ENCODE results near the gene SETD4. TPM values are rescaled to one million over a fixed set of nuclear protein-coding genes. Genes with fewer than 3 reads are reported as not detected.

Gene SETD4
- total and polyA plus RNA-seq, 4 donors: 2.9 to 12.0 (median 6.8) TPM

DNA sequence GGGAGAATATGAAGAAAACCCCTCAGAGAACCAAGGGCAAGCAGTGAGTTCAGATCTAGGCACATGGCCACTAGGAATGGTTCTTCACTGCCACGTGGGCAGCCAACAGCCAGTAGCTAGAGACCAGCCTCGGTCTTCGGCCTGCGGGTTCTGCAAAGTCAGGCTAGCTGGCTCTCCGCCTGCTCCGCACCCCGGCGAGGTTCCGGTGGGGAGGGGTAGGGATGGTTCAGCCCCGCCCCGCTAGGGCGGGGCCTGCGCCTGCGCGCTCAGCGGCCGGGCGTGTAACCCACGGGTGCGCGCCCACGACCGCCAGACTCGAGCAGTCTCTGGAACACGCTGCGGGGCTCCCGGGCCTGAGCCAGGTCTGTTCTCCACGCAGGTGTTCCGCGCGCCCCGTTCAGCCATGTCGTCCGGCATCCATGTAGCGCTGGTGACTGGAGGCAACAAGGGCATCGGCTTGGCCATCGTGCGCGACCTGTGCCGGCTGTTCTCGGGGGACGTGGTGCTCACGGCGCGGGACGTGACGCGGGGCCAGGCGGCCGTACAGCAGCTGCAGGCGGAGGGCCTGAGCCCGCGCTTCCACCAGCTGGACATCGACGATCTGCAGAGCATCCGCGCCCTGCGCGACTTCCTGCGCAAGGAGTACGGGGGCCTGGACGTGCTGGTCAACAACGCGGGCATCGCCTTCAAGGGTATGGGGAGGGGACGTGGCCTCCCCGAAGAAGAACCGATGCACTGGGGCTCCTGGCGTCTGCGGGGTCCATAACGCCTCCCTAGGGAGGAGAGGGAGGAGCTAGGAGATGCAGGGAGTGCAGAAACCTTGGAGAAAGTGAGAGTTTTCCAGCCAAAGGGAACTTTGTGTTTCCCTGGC, 9.6 kb upstream of the SETD4 start, which contains the start of gene CBR1:
Gene CBR1 (plus strand): TSS at position 312 of the 871 bp plus-strand sequence. CDS start 92 bp downstream, at position 404.
- peak within 1 kb of the TSS; percentile 89 to 90 for H3K27ac ChIP-seq (ENCODE audit: low read depth in 1 of 2, low read length in 2 of 2)
- DNase-seq (ENCODE audit: low spot score): peak; percentile 93

DNA sequence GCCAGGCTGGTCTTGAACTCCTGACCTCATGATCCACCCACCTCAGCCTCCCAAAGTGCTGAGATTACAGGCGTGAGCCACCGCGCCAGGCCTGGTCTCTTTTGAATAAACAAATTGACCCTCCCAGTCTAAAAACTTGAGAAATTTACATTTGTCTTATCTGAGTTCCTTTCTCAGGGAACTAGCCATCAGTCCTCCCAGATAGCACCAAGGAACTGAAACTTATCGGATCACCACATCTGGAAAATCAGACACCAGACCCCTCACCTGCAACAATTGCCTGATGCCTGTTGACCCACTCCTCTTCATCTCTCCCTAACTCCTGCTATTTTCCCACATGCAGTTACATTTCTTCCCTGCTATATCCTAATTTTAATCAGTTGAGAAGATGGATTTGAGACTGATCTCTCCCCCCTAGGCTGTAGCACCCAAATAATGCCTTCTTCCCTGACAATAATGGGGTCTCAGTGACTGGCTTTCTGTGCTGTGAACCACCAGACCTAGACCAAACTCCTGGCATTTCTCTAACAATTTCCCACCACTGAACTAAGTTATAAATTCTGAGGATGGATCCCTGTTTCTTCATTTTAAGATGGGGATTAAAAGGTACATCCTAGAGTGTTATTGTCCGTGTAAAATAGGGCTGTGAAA, 8.5 kb upstream of the SETD4 start:
- H3K27me3 ChIP-seq (ENCODE audit: control insufficient read depth in 4 of 4, insufficient read depth in 4 of 4, low read length in 3 of 4): no peaks in the 10 kb centered on the region
- H3K4me1 ChIP-seq (ENCODE audit: control insufficient read depth in 4 of 4, insufficient read depth in 4 of 4, low read length in 3 of 4): peaks cover 8 to 64% (median 49%) of the 10 kb centered on the region in 4 donors
- no peak overlapping the region for H3K4me3 ChIP-seq (ENCODE audit: low read depth in 1 of 3, low read length in 3 of 3)
- DNase-seq (ENCODE audit: low spot score): no peak
- no peak overlapping the region for H3K9ac ChIP-seq (ENCODE audit: low read depth in 1 of 2, low read length in 2 of 2)
- peak overlapping the region in 1 of 2 donors; percentile 89 for H3K27ac ChIP-seq (ENCODE audit: low read depth in 1 of 2, low read length in 2 of 2)
- H3K9me3 ChIP-seq (ENCODE audit: control insufficient read depth in 4 of 4, low read length in 3 of 4): peaks cover 0 to 4% (median 0%) of the 10 kb centered on the region in 4 donors
- no peak for TF ChIP-seq TAF1 (conservative IDR thresholded peaks at IDR 0.05)
- TF ChIP-seq, protein P1, sequence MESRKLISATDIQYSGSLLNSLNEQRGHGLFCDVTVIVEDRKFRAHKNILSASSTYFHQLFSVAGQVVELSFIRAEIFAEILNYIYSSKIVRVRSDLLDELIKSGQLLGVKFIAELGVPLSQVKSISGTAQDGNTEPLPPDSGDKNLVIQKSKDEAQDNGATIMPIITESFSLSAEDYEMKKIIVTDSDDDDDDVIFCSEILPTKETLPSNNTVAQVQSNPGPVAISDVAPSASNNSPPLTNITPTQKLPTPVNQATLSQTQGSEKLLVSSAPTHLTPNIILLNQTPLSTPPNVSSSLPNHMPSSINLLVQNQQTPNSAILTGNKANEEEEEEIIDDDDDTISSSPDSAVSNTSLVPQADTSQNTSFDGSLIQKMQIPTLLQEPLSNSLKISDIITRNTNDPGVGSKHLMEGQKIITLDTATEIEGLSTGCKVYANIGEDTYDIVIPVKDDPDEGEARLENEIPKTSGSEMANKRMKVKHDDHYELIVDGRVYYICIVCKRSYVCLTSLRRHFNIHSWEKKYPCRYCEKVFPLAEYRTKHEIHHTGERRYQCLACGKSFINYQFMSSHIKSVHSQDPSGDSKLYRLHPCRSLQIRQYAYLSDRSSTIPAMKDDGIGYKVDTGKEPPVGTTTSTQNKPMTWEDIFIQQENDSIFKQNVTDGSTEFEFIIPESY (IDR thresholded peaks at IDR 0.05): no peak
- no peak for TF ChIP-seq EGR1 (IDR thresholded peaks at IDR 0.05; ENCODE audit: low read depth in 2 of 2)
- no peak for TF ChIP-seq RAD21 (IDR thresholded peaks at IDR 0.05)
- TF ChIP-seq SP1 (IDR thresholded peaks at IDR 0.05): no peak
- TF ChIP-seq NR2F2 (IDR thresholded peaks at IDR 0.05): no peak
- TF ChIP-seq HNF4G (IDR thresholded peaks at IDR 0.05): no peak
- TF ChIP-seq, protein P2, sequence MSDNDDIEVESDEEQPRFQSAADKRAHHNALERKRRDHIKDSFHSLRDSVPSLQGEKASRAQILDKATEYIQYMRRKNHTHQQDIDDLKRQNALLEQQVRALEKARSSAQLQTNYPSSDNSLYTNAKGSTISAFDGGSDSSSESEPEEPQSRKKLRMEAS (IDR thresholded peaks at IDR 0.05): no peak
- TF ChIP-seq FOXA1 (IDR thresholded peaks at IDR 0.05): no peak
- 99% methylated on average over 5 of the region's 5 CpGs for WGBS
- peaks cover 0 to 7% (median 6%) of the 10 kb centered on the region in 4 donors for H3K36me3 ChIP-seq (ENCODE audit: control insufficient read depth in 4 of 4, insufficient read depth in 3 of 4, low read depth in 1 of 4, low read length in 3 of 4)

More for the DNA sequence above, 9.6 kb upstream of the SETD4 start, which contains the start of gene CBR1:
- Histone ChIP-seq H3K4me3 (ENCODE audit: low read depth in 1 of 3, low read length in 3 of 3) (peak within 1 kb of the TSS; percentile 86 to 92 (median 92)), H3K9ac (ENCODE audit: low read depth in 1 of 2, low read length in 2 of 2) (peak within 1 kb of the TSS; percentile 63 to 75), H3K27me3 (ENCODE audit: control insufficient read depth in 4 of 4, insufficient read depth in 4 of 4, low read length in 3 of 4) (no peaks in the 10 kb centered on the region), H3K4me1 (ENCODE audit: control insufficient read depth in 4 of 4, insufficient read depth in 4 of 4, low read length in 3 of 4) (peaks cover 8 to 61% (median 47%) of the 10 kb centered on the region in 4 donors), H3K9me3 (ENCODE audit: control insufficient read depth in 4 of 4, low read length in 3 of 4) (peaks cover 0 to 4% (median 0%) of the 10 kb centered on the region in 4 donors), H3K36me3 (ENCODE audit: control insufficient read depth in 4 of 4, insufficient read depth in 3 of 4, low read depth in 1 of 4, low read length in 3 of 4) (peaks cover 0 to 7% (median 6%) of the 10 kb centered on the region in 4 donors)
- TF ChIP-seq, protein P2 (IDR thresholded peaks at IDR 0.05): peak; percentile 95
- peak; percentile 65 for TF ChIP-seq YY1 (IDR thresholded peaks at IDR 0.05)
- TF ChIP-seq EGR1 (IDR thresholded peaks at IDR 0.05; ENCODE audit: low read depth in 2 of 2): no peak
- TF ChIP-seq NR2F2 (IDR thresholded peaks at IDR 0.05): no peak
- TF ChIP-seq, protein P1 (IDR thresholded peaks at IDR 0.05): no peak
- peak; percentile 44 for TF ChIP-seq HNF4A (conservative IDR thresholded peaks at IDR 0.05)
- TF ChIP-seq, protein P3, sequence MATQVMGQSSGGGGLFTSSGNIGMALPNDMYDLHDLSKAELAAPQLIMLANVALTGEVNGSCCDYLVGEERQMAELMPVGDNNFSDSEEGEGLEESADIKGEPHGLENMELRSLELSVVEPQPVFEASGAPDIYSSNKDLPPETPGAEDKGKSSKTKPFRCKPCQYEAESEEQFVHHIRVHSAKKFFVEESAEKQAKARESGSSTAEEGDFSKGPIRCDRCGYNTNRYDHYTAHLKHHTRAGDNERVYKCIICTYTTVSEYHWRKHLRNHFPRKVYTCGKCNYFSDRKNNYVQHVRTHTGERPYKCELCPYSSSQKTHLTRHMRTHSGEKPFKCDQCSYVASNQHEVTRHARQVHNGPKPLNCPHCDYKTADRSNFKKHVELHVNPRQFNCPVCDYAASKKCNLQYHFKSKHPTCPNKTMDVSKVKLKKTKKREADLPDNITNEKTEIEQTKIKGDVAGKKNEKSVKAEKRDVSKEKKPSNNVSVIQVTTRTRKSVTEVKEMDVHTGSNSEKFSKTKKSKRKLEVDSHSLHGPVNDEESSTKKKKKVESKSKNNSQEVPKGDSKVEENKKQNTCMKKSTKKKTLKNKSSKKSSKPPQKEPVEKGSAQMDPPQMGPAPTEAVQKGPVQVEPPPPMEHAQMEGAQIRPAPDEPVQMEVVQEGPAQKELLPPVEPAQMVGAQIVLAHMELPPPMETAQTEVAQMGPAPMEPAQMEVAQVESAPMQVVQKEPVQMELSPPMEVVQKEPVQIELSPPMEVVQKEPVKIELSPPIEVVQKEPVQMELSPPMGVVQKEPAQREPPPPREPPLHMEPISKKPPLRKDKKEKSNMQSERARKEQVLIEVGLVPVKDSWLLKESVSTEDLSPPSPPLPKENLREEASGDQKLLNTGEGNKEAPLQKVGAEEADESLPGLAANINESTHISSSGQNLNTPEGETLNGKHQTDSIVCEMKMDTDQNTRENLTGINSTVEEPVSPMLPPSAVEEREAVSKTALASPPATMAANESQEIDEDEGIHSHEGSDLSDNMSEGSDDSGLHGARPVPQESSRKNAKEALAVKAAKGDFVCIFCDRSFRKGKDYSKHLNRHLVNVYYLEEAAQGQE (IDR thresholded peaks at IDR 0.05): peak; percentile 73
- TF ChIP-seq GABPA (IDR thresholded peaks at IDR 0.05 in 1 of 2, conservative IDR thresholded peaks at IDR 0.05 in 1 of 2): peak in 1 of 2 donors; percentile 78
- TF ChIP-seq RXRA (IDR thresholded peaks at IDR 0.05): peak; percentile 33 to 50
- TF ChIP-seq SP1 (IDR thresholded peaks at IDR 0.05): peak; percentile 61
- under 1% methylated on average over 71 of the region's 71 CpGs for WGBS

All from liver (tissue), 9 donors.